HG03139 (cell line): ENCODE measurements around the gene RADIL.
"Not testable (repeated sequence)": the region's sequence is repeated elsewhere in the genome, so short reads cannot be mapped to it uniquely, and the experiment has no call there.

Experiments used
- ATAC-seq: cut with Tn5 transposase; IDR thresholded peaks from one replicate; pipeline ENCODE4 v1.9.1; 2021; ENCODE audit not compliant: unreplicated experiment

Gene RADIL

DNA sequence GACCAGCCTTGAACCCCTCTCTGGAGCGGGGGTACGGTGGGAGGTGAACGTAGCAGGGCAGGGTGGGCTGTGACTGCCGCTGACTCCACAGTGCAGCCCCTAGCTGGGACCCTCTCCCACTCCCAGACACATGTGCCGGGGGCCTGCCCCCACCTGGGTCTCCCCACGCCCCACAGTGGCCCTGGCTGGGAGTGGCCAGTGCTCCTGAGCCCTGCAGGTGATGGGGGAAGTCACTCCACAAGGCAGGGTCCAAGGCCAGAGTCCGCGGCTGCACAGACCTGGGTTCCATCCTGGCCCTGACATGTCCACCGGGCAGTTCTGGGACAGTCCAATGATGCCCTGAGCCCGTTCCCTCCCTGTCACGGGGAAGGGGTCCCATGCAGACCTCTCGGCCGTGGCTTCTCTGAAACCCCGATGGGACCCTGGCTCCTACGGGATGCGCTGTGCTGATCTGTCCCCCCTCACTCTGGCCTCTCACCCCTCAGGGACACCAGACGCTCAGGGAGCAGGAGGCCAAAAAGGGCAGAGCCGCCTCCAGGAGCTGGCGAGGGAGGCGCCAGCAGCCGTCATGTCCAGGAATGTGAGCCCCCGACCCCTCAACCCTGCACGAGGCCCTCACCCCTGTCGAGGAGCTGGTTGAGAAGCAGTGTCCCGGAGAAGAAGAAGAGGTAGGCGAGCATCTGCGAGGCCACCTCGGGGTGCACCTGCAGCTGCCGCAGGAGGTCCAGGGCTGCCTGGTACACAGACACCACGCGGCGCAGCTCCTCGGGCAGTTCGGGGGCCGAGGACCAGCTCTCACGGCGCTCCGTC, 67.7 kb downstream of the RADIL start:
- ATAC-seq, result no peak

DNA sequence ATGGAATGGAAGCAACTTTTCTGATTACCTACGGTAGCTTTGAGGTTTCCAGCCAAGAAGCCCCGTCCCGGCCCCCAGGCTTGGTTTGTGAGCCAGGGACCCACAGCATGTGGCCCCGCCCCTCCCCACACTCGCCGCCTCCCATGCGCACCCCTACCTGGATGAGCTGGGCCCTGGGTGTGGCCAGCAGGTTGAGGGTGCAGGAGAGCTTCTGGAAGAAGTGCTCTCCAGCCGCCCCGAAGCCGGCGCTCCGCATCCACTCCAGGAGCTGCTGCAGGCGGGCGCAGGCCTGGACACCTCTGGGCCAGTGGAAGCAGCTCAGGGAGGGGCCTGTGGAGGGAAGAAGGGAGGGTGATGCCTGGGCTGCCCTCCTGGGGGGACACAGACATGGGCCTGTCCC, 68.4 kb downstream of the RADIL start:
- ATAC-seq, result no peak

DNA sequence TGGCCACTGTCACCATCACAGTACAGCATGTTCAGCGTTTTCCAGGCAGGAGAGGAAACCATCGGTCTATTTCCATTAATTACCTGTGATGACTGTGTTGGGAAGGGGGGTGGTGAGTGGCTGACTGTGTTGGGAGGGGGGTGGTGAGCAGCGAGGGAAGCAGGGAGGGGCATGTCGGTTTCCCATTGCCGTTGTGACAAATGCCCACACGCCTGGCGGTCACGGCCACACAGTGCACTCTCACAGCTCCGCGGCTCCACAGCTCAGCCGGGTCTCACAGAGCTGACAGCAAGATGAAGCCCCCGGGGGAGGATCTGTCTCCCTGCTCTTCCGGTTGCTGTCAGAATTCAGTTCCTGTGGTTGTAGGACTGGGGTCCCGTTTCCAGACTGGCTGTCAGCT, 69.1 kb downstream of the RADIL start:
- ATAC-seq, result no peak

DNA sequence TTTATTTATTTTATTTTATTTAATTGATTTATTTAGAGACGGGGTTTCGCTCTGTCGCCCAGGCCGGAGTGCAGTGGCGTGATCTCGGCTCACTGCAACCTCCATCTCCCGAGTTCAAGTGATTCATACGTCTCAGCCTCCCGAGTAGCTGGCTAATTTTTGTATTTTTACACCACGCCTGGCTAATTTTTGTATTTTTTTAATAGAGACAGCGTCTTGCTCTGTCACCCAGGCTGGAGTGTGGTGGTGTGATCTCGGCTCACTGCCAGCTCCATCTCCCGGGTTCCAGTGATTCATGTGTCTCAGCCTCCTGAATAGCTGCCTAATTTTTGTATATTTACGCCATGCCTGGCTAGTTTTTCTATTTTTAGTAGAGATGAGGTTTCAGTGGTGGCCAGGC, 73.8 kb downstream of the RADIL start:
- ATAC-seq, result no peak

DNA sequence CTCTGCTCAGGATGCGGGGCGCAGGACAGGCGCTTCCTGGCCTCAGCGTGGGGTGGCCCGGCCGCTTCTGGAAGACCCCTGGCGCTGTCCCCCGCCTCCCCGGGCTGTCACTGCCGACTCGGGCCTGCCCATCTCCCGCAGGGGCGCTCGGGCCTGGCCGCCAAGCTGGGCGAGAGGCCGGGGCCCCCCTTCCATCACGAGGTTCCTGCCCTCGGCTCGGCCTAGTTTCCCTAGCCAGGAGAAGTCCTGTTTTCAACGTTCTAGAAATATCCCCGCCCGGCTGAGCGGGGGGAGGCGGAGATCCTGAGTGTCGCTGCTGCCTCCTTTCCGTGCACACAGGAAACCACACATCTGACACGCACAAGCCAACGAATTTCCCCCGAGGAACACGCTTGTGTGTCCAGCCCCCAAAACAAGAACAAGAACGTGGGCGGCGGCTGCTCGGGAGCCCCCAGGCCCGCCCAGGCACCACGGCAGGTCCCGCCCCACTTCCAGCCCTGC, 74.4 kb downstream of the RADIL start:
- no peak for ATAC-seq

DNA sequence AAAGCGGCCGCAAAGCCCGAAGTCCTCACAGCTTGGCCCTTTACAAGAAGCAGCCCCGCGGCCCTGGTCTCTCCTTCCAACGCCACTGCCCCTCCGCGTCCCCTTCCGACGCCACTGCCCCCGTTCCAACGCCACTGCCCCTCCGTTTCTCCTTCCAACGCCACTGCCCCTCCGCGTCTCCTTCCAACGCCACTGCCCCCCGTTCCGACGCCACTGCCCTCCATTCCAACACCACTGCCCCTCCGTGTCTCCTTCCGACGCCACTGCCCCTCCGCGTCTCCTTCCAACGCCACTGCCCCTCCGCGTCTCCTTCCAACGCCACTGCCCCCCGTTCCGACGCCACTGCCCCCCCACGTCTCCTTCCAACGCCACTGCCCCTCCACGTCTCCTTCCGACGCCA, 75.0 kb downstream of the RADIL start:
- ATAC-seq, result no peak

DNA sequence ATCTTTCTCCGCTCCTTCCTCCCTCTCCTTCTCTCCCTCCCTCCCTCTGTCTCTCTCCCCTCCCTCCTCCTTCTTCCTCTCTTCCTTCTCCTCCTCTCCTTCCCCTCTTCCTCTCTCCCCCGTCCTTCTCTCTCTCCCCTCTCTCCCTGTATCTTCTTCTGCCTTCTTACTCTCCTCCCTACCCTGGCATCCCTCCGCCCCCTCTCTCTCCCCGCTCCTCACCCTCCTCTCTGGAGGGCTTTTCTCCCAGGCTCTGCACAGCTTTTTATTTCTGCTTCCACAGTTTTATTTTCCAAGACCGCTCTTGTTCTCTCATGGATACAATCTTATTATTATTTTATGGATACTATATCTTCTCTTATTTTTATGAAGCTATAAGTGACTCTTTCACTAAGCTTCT, 75.5 kb downstream of the RADIL start:
- ATAC-seq, result no peak

DNA sequence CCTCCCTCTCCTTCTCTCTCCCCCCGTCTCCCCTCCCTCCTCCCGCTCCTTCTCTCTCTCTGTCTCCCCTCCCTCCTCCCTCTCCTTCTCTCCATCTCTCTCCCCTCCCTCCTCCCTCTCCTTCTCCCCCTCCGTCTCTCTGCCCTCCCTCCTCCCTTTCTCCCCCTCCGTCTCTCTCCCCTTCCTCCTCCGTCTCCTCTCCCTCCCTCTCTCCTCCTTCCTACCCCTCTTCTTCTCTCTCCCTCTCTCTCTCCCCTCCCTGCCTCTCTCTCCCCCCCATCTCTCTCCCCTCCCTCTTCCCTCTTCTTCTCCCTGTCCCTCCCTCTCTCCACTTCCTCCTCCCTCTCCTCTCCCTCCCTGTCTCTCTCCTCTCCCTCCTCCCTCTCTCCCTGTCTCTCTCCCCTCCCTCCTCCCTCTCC, 75.9 kb downstream of the RADIL start:
- no peak for ATAC-seq

DNA sequence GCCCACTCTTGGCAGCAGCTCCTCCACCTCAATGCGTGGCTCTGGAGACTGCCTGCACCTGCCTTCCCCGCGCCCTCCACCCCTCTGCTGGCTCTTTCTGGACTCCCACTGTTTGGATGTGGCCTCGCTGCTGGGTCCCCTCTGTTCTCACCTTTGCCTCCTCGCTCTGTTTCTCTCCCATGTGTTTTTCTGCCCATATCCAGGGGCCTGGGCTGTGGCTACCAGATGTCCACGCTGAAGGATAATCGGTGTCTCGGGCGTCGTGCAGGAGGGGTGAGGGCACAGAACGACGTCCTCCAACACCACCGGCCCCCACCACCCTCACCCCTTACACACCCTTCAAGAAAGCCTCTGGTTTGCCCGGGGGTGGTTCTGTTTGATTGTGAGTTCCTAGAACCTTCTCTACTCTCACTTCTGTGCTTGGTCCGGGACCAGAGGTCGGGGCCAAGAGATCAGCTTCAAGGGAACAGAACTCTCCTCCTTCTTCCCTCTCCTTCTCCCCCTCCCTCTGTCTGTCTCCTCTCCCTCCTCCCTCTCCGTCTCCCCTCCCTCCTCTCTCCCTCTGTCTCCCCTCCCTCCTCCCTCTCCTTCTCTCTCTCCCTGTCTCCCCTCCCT, 76.4 kb downstream of the RADIL start:
- no peak for ATAC-seq

DNA sequence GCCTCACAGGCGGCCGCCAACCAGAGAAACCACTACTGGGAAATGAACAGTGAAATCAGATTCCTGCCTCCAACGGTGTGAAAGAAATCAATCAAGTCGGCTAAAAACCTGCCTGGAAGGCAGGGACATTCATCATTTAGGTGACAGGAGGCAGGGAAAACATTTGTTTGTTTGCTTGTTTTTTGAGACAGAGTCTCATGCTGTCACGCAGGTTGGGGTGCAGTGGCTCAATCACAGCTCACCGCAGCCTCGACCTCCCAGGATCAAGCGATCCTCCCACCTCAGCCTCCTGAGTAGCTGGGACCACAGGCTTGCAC, 77.6 kb downstream of the RADIL start:
- ATAC-seq, result no peak

DNA sequence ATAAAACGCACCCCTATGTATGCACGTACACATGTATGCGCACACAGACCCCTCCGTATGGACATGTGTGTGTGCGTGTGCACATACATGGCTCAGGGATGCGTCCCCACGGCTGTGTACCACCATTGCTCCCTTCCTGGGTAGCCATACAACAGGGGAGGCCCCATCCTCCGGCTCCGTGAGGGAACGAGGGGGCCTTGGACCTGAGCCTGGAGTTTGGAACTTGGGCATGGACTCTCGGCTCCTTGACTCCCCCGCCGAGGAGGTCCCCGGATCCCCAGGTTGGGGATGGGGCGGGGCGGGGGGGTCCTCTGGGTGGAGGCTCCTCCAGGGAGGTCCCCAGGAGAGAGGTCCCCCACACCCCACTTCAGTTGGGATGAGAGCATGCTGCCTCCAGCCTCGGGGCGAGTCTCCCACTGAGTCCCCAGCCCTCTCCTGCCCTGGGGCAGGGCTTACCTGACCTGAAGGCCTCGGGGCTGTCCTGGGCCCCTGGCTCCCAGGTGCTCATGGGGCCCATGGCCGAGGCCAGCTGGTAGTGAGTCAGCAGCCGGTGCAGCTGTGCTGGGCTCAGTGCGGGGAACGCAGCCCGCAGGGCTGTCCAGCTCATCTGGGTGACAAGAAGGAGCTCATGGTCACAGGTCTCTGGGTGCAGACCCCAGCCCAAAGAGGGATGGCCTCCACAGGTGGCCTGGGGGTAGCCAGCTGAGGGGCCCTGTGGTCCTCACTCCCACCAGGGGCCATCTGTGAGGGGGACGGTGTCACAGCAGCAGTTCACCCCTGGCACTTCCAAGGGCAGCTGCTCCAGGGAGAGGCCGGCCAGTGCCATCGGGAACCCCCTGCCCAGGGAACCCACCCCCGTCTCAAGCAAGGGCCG, 78.2 kb downstream of the RADIL start:
- ATAC-seq, result no peak

DNA sequence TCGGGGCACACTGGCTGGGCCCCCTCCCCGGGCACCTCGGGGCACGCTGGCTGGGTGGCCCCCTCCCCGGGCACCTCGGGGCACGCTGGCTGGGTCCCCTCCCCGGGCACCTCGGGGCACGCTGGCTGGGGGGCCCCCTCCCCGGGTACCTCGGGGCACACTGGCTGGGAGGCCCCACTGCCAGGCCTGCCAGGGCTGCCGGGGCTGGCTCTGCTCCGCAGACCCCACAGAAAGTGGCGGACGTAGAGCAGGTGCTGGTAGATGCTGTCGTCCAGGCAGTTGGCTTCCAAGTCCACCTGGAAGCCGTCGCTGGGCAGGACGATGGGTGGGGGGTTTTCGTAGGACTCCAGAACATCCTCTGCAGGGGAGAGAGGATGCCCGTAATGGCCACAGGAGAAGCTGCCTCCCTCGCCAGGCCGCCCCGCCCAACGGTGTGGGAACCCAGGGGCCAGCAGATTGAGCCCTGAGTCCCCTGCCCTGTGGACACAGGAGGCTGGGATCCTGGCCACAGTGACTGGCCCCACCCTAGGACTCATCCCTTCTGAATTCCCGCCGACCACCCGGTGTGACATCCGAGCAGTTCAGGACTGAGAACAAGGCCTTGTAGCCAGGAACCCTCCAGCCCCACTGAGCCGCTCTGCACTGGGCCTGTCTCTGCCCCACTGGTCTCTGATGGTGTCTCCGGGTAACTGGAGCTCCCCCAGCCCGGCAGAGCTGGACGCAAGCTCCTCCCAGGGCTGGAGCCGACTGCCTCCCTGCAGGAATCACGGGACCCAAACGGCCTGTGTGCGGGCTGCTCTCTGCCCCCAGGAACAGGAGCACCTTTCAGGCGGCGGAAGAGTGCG, 79.9 kb downstream of the RADIL start:
- no peak for ATAC-seq

DNA sequence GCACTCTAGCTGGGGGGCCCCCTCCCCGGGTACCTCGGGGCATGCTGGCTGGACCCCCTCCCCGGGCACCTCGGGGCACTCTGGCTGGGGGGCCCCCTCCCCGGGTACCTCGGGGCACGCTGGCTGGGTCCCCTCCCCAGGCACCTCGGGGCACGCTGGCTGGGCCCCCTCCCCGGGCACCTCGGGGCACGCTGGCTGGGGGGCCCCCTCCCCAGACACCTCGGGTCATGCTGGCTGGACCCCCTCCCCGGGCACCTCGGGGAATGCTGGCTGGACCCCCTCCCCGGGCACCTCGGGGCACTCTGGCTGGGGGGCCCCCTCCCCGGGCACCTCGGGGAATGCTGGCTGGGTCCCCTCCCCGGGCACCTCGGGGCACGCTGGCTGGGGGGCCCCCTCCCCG, 80.9 kb downstream of the RADIL start:
- ATAC-seq, result not testable (repeated sequence)

DNA sequence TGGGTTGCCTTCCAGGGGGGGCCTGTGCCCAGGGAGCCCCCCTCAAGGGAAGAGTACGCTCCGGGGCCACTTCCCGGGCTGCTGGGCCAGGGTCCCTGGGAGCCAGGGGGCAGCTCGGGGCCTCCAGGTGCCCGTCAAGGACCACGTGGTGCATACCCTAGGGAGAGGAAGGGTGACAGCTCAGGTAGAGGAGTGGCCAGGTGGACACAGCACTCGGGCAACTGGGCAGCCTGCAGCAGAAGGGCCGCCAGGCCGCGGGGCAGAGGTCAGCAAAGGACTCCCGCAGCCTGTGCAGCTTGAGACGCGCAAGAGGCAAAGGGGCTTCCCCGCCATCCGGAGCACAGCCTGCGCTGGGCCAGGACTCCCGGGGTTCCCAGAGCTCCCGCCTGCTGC, 81.7 kb downstream of the RADIL start:
- ATAC-seq, result no peak

DNA sequence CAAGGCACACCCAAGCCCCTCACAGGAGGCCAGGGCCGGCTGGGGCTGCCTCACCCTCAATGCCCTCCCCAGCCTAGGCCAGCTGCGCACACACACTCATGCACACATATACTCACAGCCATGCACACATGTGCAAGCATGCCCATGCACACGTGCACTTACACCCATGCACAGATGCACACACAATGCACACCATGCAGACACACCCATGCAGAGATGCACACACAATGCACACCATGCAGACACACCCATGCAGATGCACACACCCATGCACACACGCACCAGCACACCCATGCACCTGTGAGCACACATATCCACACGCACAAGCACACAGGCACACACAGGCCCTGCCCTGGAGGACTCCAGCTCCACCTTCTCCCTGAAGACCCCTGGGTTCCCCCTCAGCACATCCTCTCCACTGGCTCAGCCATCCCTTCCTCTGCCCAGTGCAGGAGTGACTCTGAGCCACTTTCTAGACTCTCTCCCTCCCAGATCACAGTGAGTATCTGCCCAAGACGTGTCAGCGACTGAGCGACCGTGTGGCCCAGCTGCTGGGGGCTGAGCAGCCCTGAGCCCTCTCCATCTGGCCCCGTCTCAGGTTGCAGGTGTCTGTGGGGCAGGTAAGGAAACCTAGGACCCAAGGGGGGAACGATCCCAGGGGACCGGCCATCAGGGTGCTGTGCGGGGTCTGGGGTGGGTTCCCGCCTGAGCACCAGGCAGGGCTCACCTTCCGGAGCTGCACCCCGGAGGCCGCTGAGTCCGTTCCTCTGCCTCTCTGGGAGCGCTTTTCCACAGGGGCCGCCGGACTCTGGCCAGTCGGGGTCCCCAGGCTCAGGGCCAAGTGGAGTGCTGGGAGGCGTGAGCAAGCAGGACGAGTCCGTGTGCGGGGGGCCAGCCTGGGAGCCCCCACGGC, 82.3 kb downstream of the RADIL start:
- ATAC-seq, result no peak

DNA sequence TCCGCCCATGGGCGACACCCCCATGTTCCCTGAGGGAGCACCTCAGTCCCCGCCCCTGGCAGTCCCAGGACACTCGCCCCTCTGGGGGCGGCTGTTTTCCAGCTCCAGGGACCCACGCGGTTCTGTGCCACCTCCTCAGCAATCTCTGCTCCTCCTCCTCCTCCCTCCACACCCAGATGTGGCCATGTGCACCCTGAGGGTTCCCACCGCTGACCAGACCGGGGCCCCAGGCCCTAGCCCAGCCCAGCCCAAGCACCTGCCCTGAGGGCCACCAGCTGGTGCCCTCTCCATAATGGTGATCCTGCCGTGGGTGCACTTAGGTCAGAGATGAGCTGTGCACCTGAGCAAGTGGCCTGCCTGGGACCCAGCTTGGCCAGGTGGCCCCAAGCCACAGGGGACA, 83.0 kb downstream of the RADIL start:
- ATAC-seq, result no peak

DNA sequence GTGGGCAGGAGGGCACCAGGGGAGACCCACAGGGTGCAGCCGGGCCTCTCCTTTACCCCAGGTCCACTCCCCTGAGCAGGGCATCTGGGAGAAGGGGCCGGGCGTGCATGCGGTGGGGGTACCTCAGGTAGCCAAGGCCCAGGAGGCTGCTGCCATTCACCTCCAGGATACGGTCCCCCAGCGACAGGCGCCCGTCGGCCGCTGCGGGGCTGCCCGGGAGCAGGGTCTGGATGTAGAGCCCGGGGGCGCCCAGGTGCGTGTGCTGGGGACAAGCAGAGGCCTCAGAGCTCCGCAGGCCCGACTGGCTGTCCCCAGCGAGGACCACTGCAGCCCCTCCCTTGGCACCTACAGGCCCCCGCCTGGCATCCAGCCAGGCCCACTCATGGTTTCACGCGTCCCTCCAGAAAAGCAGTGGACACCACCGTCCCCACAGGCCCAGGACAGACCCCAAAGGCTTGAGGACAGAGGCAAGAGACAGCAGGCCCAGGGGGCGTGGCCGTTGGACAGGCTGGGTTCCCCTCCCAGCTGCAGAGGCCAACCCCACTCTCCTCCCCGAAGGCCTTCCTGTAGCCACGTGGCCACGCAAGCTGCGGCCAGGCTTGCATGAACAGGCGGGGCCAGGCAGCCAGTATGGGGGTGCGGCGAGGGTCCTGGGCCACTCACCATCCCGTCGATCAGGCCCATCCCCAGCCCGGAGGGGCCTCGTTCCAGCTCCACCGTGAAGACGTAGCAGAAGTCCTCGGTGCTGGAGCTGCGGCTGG, 83.8 kb downstream of the RADIL start:
- no peak for ATAC-seq

DNA sequence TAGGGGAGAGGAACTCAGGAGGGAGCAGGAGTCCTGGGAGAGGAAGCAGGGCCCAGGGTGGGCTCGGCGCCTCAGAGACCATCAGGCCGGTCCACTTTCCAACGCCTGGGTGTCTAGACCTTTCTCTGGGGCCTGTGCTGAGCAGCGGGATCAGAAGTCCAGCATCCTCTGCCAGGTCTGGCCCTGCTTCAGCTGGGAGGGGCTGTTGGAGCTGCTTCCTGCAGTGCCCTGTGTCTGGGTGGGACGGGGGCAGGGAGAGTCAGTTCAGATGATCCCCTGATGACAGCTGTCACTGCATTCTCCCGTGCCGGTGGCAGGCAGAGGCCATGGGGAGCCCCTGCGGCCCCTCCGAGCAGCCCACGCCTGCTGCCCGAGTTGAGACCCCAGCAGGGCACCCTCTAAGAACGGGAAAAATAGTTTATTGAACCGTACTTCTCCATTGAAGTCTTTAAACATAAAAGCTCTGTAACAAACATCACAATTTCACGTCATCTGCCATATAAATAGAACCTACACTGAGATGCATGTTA, 84.7 kb downstream of the RADIL start:
- no peak for ATAC-seq
